Measurements from ENCODE around the gene GPLD1.

GRCh38 chr6:24489881-24490280 is 503 bp upstream of the GPLD1 start:
- TF ChIP-seq POLR2A (IDR thresholded peaks at IDR 0.05; ENCODE audit: low read length) (no peak), GATA1 (IDR thresholded peaks at IDR 0.05; ENCODE audit: low read depth, low read length) (no peak)
